ENCODE results near the gene RPS6KC1.
"Not testable (repeated sequence)": the region's sequence is repeated elsewhere in the genome, so short reads cannot be mapped to it uniquely, and the experiment has no call there.

The RPS6KC1 gene

GRCh38 chr1:213273546-213273945 lies 222.5 kb downstream of the RPS6KC1 start:
- FAIRE-seq (no peak), DNase-seq (ENCODE audit: insufficient read length, low spot score) (no peak)

GRCh38 chr1:213274140-213274539 lies 223.1 kb downstream of the RPS6KC1 start:
- FAIRE-seq: no peak
- DNase-seq (ENCODE audit: insufficient read length, low spot score): no peak

- no peak for FAIRE-seq
Observed at GRCh38 chr1:213275293-213275692, 224.3 kb downstream of the RPS6KC1 start.

DNA sequence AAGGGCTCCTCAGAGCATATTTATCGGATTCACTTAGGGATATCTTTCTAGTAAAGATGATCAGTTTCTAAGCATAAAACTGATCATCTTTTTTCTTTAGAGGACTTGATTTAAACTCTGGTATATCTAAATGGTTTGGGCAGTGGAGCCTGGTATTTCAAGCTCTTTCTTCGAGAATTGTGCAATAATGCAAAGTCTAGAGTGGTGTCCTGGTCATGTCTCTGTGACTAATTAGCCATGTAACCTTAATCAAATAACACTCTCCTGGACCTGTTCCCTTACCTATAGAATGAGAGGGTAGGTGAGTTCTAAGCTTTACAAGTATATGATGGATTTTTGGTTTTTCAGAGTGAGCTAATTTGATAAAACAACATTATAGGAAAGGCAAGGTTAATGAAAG lies 225.2 kb downstream of the RPS6KC1 start:
- FAIRE-seq: no peak

More at GRCh38 chr1:213275293-213275692, 224.3 kb downstream of the RPS6KC1 start:
- DNase-seq (ENCODE audit: insufficient read length, low spot score): no peak

GRCh38 chr1:213277036-213277435 lies 226.0 kb downstream of the RPS6KC1 start:
- DNase-seq (ENCODE audit: insufficient read length, low spot score) (no peak), FAIRE-seq (no peak)

More for the DNA sequence above, 225.2 kb downstream of the RPS6KC1 start:
- no peak for DNase-seq (ENCODE audit: insufficient read length, low spot score)

- no peak for DNase-seq (ENCODE audit: insufficient read length, low spot score)
Observed at GRCh38 chr1:213279410-213279809, 228.4 kb downstream of the RPS6KC1 start.

GRCh38 chr1:213281640-213282301 lies 230.7 kb downstream of the RPS6KC1 start:
- FAIRE-seq (no peak), DNase-seq (ENCODE audit: insufficient read length, low spot score) (no peak)

More at GRCh38 chr1:213279410-213279809, 228.4 kb downstream of the RPS6KC1 start:
- no peak for FAIRE-seq

GRCh38 chr1:213284626-213285025 lies 233.6 kb downstream of the RPS6KC1 start:
- FAIRE-seq: no peak
- DNase-seq (ENCODE audit: insufficient read length, low spot score): no peak

DNA sequence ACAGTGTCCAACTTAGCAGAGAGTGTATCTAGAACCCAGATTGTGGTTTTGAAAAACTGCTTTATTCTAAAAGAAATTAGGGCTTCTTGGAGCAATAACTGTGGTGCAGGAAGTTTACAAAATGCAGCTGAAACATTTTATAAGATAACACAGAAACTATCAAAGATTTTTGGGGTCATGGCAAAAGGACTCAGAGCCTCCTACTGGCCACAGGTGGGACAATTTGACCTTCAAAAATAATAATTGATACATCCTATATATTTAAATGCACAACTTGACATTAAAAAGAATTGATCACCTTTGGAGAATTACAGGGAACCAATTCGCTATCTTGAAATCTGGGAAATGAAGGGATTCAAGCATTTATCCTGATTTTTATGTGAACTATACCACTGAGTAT lies 235.2 kb downstream of the RPS6KC1 start:
- DNase-seq (ENCODE audit: insufficient read length, low spot score) (no peak), FAIRE-seq (no peak)

- DNase-seq (ENCODE audit: insufficient read length, low spot score) (no peak), FAIRE-seq (no peak)
Observed at GRCh38 chr1:213287987-213288386, 236.9 kb downstream of the RPS6KC1 start.

GRCh38 chr1:213291526-213291925 lies 240.5 kb downstream of the RPS6KC1 start:
- no peak for DNase-seq (ENCODE audit: insufficient read length, low spot score)
- no peak for FAIRE-seq

DNA sequence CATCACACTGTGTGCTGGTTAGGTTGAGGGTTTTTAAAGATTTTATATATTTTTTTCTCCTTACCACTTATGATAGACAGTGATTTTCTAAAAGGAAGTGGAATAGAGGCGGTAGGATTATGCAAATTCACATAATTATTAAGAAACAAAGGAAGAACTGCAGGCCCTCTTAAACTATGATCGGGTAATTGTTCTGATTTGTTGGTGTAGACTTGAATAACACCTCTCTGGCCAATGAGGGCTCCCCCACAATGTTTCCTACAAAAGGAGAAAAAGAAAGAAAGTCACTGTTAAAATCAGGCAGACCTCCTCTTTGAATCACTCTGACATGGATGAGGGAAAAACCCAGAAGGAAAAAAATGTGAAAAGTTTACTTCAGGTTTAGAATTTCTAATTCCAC lies 241.6 kb downstream of the RPS6KC1 start:
- FAIRE-seq (no peak), DNase-seq (ENCODE audit: insufficient read length, low spot score) (no peak)

GRCh38 chr1:213295860-213296259 lies 244.8 kb downstream of the RPS6KC1 start:
- no peak for DNase-seq (ENCODE audit: insufficient read length, low spot score)
- FAIRE-seq: no peak

DNA sequence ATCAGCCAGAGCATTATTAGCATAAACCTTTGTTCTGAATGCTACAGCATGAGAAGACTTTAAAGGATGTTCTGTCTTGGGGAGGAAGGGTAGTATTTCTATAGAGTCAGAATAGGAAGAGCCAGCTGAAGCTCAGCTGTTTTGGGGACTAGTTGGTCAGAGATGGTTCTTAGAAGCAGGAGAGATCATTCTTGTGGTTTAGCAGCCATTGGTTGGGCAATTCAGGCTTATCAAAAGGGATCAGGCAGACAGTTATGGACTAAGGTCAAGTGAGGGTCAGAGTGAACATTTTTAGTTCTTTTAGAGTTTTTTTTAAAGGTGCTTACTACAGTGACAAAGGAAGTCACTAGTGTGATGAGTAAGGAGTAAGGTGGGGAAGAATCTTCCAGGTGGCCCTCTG lies 245.5 kb downstream of the RPS6KC1 start:
- FAIRE-seq (no peak), DNase-seq (ENCODE audit: insufficient read length, low spot score) (no peak)

DNA sequence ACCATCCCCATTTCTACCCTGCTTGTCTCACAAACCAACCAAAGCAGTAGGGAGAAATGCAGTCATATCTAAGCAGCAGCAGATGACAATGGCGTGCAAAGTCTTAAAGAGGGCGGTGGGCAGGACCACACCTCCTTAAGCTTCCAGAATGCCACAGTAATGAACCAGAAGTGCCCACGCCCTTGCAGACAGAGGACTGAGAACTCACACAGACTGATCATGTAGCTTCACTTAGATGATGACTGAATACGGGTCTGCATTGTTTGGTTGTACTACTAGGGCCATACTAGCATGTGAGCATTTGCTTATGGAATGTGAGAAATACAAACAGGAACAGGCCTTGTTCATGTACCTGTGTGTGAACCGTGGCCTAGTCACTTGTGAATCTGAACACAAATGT lies 246.0 kb downstream of the RPS6KC1 start:
- FAIRE-seq (no peak), DNase-seq (ENCODE audit: insufficient read length, low spot score) (no peak)

DNA sequence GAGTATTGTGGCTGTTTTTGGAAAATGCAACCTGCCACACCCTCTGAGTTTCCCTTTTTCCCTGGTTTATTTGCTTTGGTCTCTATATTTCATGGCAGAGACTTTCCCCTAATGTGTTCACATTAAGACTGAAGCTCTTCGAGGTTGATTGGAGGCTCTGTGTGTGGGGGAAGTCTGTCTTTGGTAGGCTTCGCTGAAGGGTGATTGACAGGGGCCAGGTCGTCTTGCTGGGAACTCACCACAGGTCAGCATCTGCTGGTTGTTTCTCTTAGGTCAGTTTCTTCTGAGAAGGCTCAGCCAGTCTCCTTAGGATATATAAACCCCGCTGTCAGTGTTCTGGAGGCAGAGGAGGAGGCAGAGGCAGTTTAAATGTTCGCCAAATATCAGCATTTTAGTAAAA lies 249.4 kb downstream of the RPS6KC1 start:
- no peak for FAIRE-seq
- no peak for DNase-seq (ENCODE audit: insufficient read length, low spot score)

- FAIRE-seq; DNase-seq (ENCODE audit: insufficient read length, low spot score): not testable (repeated sequence)
Observed at GRCh38 chr1:213301524-213301923, 250.5 kb downstream of the RPS6KC1 start.

- DNase-seq (ENCODE audit: insufficient read length, low spot score) (no peak), FAIRE-seq (no peak)
Observed at GRCh38 chr1:213303286-213303685, 252.2 kb downstream of the RPS6KC1 start.

DNA sequence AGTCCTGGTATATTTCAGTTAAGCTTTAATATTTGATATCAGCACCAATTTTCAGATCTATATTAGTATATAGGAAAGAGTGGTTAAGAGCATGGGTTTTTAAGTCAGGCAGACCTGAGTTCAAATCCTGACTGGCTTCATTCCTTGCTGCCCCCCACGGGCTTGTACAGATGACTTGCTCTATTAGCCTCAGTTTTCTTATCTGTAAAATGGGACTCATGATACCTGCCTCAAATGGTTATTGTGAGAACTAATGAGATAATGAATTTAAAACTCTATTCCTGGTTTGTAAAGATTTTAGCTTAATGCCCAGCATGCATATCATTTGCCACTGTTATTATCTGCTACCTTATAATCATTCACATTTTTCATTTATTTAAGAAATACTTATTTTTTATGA lies 264.5 kb downstream of the RPS6KC1 start:
- FAIRE-seq (no peak), DNase-seq (ENCODE audit: insufficient read length, low spot score) (no peak)

GRCh38 chr1:213318458-213318857 lies 267.4 kb downstream of the RPS6KC1 start:
- FAIRE-seq: not testable (repeated sequence)

GRCh38 chr1:213320191-213320870 lies 269.3 kb downstream of the RPS6KC1 start:
- no peak for DNase-seq (ENCODE audit: insufficient read length, low spot score)
- FAIRE-seq: no peak

More at GRCh38 chr1:213318458-213318857, 267.4 kb downstream of the RPS6KC1 start:
- DNase-seq (ENCODE audit: insufficient read length, low spot score): not testable (repeated sequence)

Data from GM19239 (cell line).